Natural killer cell treated with Interleukin-12 subunit alpha and Interleukin-12 subunit beta and Interleukin-15 and Interleukin-18, amount 100 ng/mL, for 72 hours (primary cell): ENCODE results near the gene HMCN2. TPM values are rescaled to one million over a fixed set of nuclear protein-coding genes. Genes with fewer than 3 reads are reported as not detected.
"Not testable (repeated sequence)": the region's sequence is repeated elsewhere in the genome, so short reads cannot be mapped to it uniquely, and the experiment has no call there.

Experiments used
- ATAC-seq, 2 donors: fragments of 150-1000 bp; cut with Tn5 transposase in 1 of 2; sonication (Bioruptor Pico), chemical (Tn5 transposase) in 1 of 2; 2 replicates each; pipeline ENCODE4 v1.10.0; 2021
- DNase-seq: peaks from one replicate; pipeline ENCODE4 v3.0.0; 2022; ENCODE audit warnings: low spot score
- H3K27ac Mint-ChIP-seq, 2 donors: 1 replicate in 1 of 2; 2 replicates in 1 of 2; pipeline ENCODE4 v1.8.0; 2022; ENCODE audit warnings: mixed read lengths in 2 of 2, mild to moderate bottlenecking in 1 of 2, moderate library complexity in 1 of 2
- H3K27me3 Mint-ChIP-seq, 2 donors: 1 replicate in 1 of 2; 2 replicates in 1 of 2; pipeline ENCODE4 v1.8.0; 2022; ENCODE audit warnings: mixed read lengths in 2 of 2
- H3K36me3 Mint-ChIP-seq: one replicate; pipeline ENCODE4 v1.8.0; 2022; ENCODE audit warnings: mixed read lengths
- H3K4me1 Mint-ChIP-seq, 2 donors: 1 replicate in 1 of 2; 2 replicates in 1 of 2; pipeline ENCODE4 v1.8.0; 2022; ENCODE audit warnings: low read depth in 2 of 2, mixed read lengths in 2 of 2, mild to moderate bottlenecking in 1 of 2
- H3K4me3 Mint-ChIP-seq: one replicate; pipeline ENCODE4 v1.8.0; 2022; ENCODE audit warnings: mixed read lengths
- H3K9me3 Mint-ChIP-seq: 2 replicates; pipeline ENCODE4 v1.8.0; 2022; ENCODE audit warnings: mixed read lengths
- total RNA-seq, 2 donors: library from RNA; stranded (reverse); gene quantifications; one replicate each; pipeline ENCODE4 v1.2.3, GENCODE V29; 2022

The HMCN2 gene
- total RNA-seq, 2 donors from 2014 or later = not detected

DNA sequence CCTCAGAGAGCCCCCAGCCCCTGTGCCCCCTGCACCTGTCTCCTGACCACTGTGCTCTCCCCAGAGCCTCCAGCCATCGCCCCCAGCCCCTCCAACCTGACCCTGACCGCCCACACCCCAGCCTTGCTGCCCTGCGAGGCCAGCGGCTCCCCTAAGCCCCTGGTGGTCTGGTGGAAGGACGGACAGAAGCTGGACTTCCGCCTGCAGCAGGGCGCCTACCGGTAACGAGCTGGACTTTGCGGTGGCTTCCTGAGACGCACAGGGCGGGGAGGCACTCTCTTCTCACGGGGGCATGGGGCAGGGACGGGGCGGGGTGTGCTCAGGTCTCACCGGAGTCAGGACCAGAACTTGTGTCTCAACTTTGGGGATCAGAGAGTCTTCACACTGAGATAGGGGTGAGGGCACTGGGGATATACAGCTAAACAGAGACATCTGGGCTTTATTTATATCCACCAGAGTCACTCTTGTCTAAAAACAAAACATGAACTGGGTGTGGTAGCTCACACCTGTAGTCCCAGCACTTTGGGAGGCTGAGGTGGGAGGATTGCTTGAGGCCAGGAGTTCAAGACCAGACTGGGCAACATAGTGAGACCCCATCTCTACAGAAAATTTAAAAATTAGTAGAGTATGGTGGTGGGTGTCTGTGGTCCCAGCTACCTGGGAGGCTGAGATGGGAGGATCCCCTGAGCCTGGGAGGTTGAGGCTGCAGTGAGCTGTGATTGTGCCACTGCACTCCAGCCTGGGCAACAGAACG lies 133.1 kb downstream of the HMCN2 start:
- Mint-ChIP-seq H3K27ac (no peak overlapping the region), H3K27me3 (peaks cover 0 to 2% of the 10 kb centered on the region in 2 donors), H3K4me3 (no peak overlapping the region), H3K36me3 (no peaks in the 10 kb centered on the region), H3K4me1 (no peaks in the 10 kb centered on the region), H3K9me3 (no peaks in the 10 kb centered on the region)
- no peak for DNase-seq
- ATAC-seq = no peak

DNA sequence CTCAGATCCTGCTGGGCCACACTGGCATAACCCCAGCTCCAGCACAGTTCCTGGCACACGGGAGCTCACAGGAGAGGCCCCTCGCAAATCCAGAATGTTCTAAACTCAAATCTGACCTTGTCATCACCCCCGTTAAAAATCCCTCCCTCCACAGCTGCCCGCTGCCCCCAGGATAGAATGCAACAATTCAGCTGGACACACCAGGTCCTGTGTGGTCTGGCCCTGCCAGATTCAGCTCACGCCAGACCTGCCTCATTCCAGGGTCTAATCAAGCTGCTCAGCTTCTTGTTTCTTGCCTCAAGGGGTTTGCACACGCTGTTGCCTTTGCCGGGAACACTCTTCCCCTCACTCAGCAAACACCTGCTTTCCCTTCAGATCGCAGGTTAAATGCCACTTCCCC lies 134.2 kb downstream of the HMCN2 start:
- Mint-ChIP-seq H3K36me3 (no peaks in the 10 kb centered on the region), H3K4me1 (no peaks in the 10 kb centered on the region), H3K4me3 (no peak overlapping the region), H3K9me3 (no peaks in the 10 kb centered on the region), H3K27ac (no peak overlapping the region), H3K27me3 (peaks cover 0 to 2% of the 10 kb centered on the region in 2 donors)
- ATAC-seq (no peak), DNase-seq (no peak)

DNA sequence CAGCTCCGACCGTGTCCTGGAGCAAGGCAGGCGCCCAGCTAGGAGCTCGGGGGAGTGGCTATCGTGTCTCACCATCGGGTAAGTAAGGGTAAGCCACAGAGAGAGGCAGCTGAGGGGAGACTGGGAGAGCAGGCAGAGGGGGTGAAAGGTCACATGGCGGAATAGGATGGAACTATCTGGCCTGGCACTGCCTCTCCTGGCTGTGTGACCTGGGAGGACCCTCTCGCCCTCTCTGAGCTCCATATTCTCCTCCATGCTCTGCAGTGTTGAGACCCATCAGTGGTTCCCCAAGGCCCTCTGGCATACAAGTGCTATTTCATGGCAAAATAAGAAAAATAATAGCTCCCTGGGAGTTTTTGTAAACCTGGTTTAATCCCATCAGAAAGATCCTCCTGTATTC lies 135.3 kb downstream of the HMCN2 start:
- Mint-ChIP-seq H3K36me3 (no peaks in the 10 kb centered on the region), H3K27me3 (peaks cover 0 to 2% of the 10 kb centered on the region in 2 donors), H3K27ac (no peak overlapping the region), H3K9me3 (no peaks in the 10 kb centered on the region), H3K4me3 (no peak overlapping the region), H3K4me1 (no peaks in the 10 kb centered on the region)
- DNase-seq (no peak), ATAC-seq (no peak)

DNA sequence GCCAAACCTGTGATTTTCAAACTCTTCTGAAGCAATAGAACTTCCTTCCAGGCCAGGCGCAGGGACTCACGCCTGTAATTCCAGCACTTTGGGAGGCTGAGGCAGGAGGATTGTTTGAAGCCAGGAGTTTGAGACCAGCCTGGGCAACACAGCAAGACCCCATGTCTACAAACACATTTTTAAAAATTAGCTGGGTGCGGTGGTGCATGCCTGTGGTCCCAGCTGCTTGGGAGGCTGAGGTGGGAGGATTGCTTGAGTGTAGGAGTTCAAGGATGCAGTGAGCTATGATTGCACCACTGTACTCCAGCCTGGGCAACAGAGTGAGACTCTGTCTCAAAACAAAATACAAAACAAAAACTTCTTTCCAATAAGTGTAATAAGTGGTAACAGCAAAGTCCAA lies 136.2 kb downstream of the HMCN2 start:
- H3K27ac Mint-ChIP-seq, H3K9me3 Mint-ChIP-seq, H3K27me3 Mint-ChIP-seq, H3K4me1 Mint-ChIP-seq, ATAC-seq, H3K4me3 Mint-ChIP-seq, DNase-seq, H3K36me3 Mint-ChIP-seq: not testable (repeated sequence)

DNA sequence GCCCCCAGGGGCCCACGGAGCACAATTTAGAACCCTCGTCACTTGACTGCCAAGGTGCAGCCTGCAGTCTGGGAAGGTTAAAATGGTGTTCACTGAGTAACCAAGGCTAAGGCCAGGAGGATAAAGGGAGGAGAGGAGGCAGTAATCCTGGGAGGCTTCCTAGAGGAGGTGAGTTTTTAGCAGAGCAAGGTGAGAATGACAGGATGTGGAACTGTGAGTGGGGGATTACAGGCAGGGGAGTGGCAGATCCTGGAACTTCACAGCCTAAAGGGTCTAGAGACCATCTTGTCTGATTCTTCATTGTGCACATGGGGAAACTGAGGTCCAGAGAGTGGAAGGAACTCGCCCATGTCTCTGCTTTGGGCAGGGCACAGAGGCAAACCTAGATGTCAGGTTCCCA lies 136.7 kb downstream of the HMCN2 start:
- DNase-seq (no peak), ATAC-seq (no peak)
- H3K4me3 Mint-ChIP-seq = no peak overlapping the region
- no peak overlapping the region for H3K27ac Mint-ChIP-seq
- no peaks in the 10 kb centered on the region for H3K9me3 Mint-ChIP-seq
- peaks cover 0 to 2% of the 10 kb centered on the region in 2 donors for H3K27me3 Mint-ChIP-seq
- H3K36me3 Mint-ChIP-seq = no peaks in the 10 kb centered on the region
- H3K4me1 Mint-ChIP-seq = no peaks in the 10 kb centered on the region

DNA sequence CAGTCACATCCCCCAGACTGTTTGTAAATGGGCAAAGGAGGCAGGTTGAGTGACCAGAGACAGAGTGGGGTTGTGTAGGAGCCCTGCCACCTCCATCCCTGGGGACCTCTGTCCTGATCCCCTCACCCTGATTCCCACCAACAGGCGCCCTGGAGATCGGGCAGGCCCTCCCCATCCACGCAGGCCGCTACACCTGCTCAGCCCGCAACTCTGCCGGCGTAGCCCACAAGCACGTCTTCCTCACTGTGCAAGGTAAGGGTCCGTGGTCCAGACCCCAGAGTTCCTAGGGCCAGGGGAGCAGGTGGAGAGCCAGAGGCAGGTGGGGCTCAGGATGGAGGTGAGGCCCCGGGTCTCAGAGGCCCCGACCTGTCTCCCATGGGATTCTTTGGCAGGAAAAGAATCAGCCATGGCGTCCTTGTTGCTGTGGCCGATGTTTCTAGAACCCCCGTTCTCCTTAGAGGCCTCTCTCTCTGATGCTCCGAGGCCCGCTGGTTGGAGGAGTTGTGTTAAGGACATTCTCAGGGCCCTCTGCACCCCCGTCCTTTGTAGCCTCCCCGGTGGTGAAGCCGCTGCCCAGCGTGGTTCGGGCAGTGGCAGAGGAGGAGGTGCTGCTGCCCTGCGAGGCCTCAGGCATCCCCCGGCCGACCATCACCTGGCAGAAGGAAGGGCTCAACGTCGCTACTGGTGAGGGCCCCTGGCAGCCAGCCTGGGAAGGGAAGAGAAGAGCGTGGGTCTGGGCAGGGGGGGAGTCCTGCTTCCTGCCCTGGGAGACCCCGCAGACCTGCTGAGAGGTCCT lies 137.3 kb downstream of the HMCN2 start:
- no peak for DNase-seq
- no peaks in the 10 kb centered on the region for H3K36me3 Mint-ChIP-seq
- no peaks in the 10 kb centered on the region for H3K4me1 Mint-ChIP-seq
- no peak for ATAC-seq
- H3K4me3 Mint-ChIP-seq = no peak overlapping the region
- no peak overlapping the region for H3K27ac Mint-ChIP-seq
- no peaks in the 10 kb centered on the region for H3K9me3 Mint-ChIP-seq
- H3K27me3 Mint-ChIP-seq = peaks cover 0 to 2% of the 10 kb centered on the region in 2 donors

DNA sequence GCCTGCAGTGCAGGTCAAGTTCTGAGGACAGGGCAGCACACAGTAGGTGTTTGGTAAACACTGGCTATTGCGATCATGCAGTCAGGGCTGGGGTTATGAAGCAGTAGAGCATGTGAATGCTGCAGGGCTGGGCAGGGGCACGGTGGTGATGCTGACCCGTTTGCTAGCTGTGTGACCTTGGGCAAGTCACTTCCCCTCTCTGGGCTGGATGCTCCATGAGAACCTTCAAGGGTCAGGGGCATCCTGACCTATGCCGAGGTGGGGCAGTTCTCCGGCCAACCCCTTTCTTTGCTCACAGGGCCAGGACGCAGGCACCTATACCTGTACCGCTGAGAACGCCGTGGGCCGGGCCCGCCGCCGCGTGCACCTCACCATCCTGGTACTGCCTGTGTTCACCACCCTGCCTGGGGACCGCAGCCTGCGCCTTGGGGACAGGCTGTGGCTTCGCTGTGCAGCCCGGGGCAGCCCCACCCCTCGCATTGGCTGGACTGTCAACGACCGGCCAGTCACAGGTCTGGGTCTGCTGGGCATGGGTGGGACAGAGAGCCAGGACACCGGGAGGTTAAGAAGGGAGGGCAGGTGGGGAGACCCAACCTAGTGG lies 140.2 kb downstream of the HMCN2 start:
- no peaks in the 10 kb centered on the region for H3K9me3 Mint-ChIP-seq
- no peaks in the 10 kb centered on the region for H3K36me3 Mint-ChIP-seq
- H3K27me3 Mint-ChIP-seq = peaks cover 0 to 2% of the 10 kb centered on the region in 2 donors
- H3K4me1 Mint-ChIP-seq = no peaks in the 10 kb centered on the region
- DNase-seq (no peak), ATAC-seq (peak; percentile 3 to 24)
- H3K4me3 Mint-ChIP-seq = no peak overlapping the region
- no peak overlapping the region for H3K27ac Mint-ChIP-seq

DNA sequence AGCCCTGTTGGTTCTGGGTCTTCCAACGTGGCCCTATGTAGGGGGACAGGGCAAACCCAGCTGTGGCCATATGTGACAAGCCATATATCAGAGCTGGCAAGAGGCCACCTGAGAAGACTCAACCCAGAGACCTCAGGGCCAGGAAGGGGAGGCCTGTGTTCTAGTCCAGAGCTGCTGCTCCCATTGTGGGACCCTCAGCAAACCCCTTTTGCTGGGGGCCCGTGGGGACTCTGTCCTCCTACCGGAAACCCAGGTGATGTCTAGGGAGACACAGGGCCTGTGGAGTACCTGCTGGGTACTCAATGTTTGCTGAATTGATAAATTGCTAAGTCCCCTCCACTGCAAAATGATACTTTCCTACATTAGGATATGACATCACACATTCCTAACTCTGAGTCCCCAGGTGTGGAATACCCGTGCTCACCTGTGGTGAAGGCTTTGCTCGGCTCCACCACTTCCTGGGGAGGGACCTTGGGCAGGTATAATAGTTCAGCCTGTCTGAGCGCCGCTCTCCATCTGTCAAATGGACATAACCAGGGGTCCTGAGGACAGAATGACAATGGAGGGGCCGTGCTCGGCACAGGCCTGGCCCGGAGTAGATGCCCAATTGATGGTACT lies 140.8 kb downstream of the HMCN2 start:
- no peaks in the 10 kb centered on the region for H3K4me1 Mint-ChIP-seq
- no peak overlapping the region for H3K27ac Mint-ChIP-seq
- no peak overlapping the region for H3K4me3 Mint-ChIP-seq
- DNase-seq (no peak), ATAC-seq (no peak)
- peaks cover 0 to 2% of the 10 kb centered on the region in 2 donors for H3K27me3 Mint-ChIP-seq
- H3K36me3 Mint-ChIP-seq = no peaks in the 10 kb centered on the region
- no peaks in the 10 kb centered on the region for H3K9me3 Mint-ChIP-seq

DNA sequence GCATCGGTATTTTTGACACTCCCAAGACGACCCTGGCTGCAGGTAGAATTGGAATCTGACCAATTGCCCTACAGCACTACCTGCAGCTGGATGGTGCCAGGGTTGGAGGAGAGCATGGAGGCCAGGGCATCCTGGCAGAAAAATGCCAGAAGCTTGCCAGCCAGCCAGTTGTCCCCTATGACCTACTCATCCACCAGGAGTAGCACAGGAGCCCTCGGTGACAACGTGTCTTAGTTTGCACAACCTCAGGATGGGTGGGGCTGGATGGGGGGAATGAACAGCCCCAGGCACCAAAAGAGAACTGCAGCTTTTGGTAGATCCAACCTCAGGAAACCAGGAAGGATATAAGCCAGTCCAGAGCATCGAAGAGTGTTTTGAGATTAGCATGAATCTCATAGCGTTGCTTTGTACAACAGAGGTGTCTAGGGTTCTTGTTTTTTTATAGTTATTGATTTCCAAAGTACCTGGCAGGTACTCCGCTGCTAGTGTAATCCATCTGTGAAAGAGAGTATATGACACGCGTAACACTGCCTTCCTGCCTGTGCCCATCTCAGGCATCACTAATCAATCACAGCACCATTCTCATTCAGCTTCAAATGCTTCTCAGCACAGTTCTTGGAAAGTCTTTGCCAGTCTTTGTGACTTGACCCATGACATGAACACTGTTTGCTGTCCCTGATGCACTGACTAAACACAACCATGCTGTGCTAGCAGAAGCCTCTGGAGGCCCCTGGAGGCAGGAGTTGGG lies 142.5 kb downstream of the HMCN2 start:
- Mint-ChIP-seq H3K4me3 (no peak overlapping the region), H3K4me1 (no peaks in the 10 kb centered on the region), H3K36me3 (no peaks in the 10 kb centered on the region), H3K27ac (no peak overlapping the region), H3K9me3 (no peaks in the 10 kb centered on the region), H3K27me3 (peaks cover 1 to 2% of the 10 kb centered on the region in 2 donors)
- ATAC-seq = no peak
- DNase-seq = no peak

DNA sequence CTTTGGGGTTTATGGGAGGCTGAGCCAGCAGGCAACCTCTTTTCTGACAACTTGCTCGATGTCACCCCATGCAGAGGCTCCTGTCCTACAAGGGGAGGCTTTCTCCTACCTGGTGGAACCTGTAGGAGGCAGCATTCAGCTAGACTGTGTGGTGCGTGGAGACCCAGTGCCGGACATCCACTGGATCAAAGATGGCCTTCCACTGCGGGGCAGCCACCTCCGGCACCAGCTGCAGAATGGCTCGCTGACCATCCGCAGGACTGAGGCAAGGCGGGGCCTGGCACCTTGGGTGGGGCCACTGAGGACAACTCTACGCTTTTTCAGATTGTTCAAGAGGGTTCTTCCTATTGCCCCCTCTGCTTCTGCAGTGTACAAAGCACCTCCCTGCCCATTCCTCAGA lies 143.1 kb downstream of the HMCN2 start:
- Mint-ChIP-seq H3K4me1 (no peaks in the 10 kb centered on the region), H3K4me3 (no peak overlapping the region), H3K27ac (no peak overlapping the region), H3K9me3 (no peaks in the 10 kb centered on the region), H3K36me3 (no peaks in the 10 kb centered on the region), H3K27me3 (peaks cover 4 to 8% of the 10 kb centered on the region in 2 donors)
- ATAC-seq = no peak
- DNase-seq = no peak

DNA sequence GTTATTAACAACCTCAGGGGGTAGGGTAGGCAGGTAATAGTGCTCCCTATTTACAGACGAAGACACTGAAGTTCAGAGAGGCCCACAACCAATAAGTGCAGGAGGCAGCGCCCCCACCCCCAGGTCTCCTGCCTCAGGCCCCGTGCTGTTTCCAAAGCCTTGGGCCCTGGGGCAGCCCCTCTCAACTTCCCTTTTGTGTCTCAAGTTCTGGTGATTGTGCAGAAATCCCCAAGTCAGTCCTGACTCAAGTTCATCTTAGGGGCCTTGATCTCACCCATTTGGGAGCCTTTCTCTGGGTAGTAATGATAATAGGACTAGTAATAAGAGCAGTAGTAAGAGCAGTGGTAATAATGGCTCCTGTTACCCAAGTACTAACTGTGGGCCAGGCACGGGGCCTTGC lies 143.7 kb downstream of the HMCN2 start:
- Mint-ChIP-seq H3K4me3 (no peak overlapping the region), H3K9me3 (no peaks in the 10 kb centered on the region), H3K27me3 (peaks cover 7 to 12% of the 10 kb centered on the region in 2 donors), H3K4me1 (no peaks in the 10 kb centered on the region), H3K36me3 (no peaks in the 10 kb centered on the region), H3K27ac (no peak overlapping the region)
- DNase-seq (no peak), ATAC-seq (no peak)

DNA sequence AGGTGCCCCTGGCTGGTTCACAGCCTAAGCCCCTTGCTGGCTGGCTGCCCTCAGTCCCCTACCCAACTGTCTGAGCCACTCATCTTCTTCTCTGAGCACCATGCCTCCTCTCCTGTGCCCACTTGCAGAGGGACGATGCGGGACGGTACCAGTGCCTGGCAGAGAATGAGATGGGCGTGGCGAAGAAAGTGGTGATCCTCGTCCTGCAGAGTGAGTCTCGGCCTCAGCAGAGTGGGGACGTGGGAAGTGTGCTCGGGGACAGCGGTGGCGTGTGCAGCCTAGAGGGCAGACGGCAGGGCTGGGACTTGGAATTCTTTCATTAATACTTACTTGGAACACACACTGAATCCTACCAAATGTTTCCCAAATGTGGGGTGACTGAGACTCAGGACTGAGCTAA lies 144.9 kb downstream of the HMCN2 start:
- Mint-ChIP-seq H3K36me3 (no peaks in the 10 kb centered on the region), H3K9me3 (no peaks in the 10 kb centered on the region), H3K27me3 (peaks cover 9 to 12% of the 10 kb centered on the region in 2 donors), H3K4me3 (no peak overlapping the region), H3K4me1 (no peaks in the 10 kb centered on the region), H3K27ac (no peak overlapping the region)
- DNase-seq = no peak
- no peak for ATAC-seq

DNA sequence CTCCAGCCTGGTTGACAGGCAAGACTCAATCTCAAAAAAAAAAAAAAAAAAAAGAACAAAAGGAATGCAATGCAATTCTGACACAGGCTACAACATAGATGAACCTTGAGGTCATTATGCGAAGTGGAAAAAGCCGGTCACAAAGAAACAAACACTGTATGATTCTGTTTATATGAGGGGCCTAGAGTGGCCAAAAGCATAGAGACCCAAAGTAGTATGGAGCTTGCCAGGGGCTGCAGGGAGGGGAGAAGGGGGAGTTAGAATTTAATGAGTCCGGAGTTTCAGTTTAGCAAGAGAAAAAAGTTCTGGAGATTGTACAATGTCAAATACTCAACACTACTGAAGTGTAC lies 146.0 kb downstream of the HMCN2 start:
- no peak for DNase-seq
- no peak overlapping the region for H3K27ac Mint-ChIP-seq
- H3K27me3 Mint-ChIP-seq = peaks cover 9 to 12% of the 10 kb centered on the region in 2 donors
- no peak for ATAC-seq
- no peaks in the 10 kb centered on the region for H3K4me1 Mint-ChIP-seq
- no peak overlapping the region for H3K4me3 Mint-ChIP-seq
- H3K36me3 Mint-ChIP-seq = no peaks in the 10 kb centered on the region
- no peaks in the 10 kb centered on the region for H3K9me3 Mint-ChIP-seq
